Measurements from ENCODE around the gene ETAA1. TPM values are rescaled to one million over a fixed set of nuclear protein-coding genes. Genes with fewer than 3 reads are reported as not detected.

Gene ETAA1
- total and polyA plus RNA-seq, 2 of the 4 experiments (the other 2 are of a cell fraction), result 6.9 to 8.1 TPM

- H3K79me1 ChIP-seq (ENCODE audit: low read depth in 1 of 2, low read length in 2 of 2), result no peaks in the 10 kb centered on the region
- H2AFZ ChIP-seq (replicated peaks; ENCODE audit: low read length, poor library complexity), result no peak overlapping the region
- no peak overlapping the region for H4K8ac ChIP-seq (ENCODE audit: low read depth in 2 of 2, low read length in 2 of 2)
- TF ChIP-seq RAD21 (IDR thresholded peaks at IDR 0.05; ENCODE audit: low read length) (no peak), ELK1 (IDR thresholded peaks at IDR 0.05; ENCODE audit: borderline replicate concordance, low read depth, low read length) (no peak), RFX5 (IDR thresholded peaks at IDR 0.05; ENCODE audit: low read depth, low read length) (no peak), POLR2A (IDR thresholded peaks at IDR 0.05; ENCODE audit: low read depth, low read length) (no peak), FOS (IDR thresholded peaks at IDR 0.05; ENCODE audit: low read depth, low read length) (peak; percentile 36; the same call in 1 of the 2 replicates), NFE2L2 (IDR thresholded peaks at IDR 0.05; ENCODE audit: low read depth, low read length) (peak; percentile 10; the same call in 1 of the 2 replicates), MXI1 (IDR thresholded peaks at IDR 0.05; ENCODE audit: borderline replicate concordance, low read depth, low read length) (no peak), CTCF (conservative IDR thresholded peaks at IDR 0.05; ENCODE audit: low read depth, low read length) (no peak), SMC3 (IDR thresholded peaks at IDR 0.05; ENCODE audit: low read depth, low read length) (no peak), CHD1 (IDR thresholded peaks at IDR 0.05; ENCODE audit: low read depth, low read length) (no peak), MAZ (IDR thresholded peaks at IDR 0.05; ENCODE audit: borderline replicate concordance, low read depth, low read length) (no peak), RCOR1 (IDR thresholded peaks at IDR 0.05; ENCODE audit: insufficient replicate concordance, low read length) (no peak), BHLHE40 (IDR thresholded peaks at IDR 0.05; ENCODE audit: low read depth, low read length) (no peak), MAFK (IDR thresholded peaks at IDR 0.05; ENCODE audit: low read depth, low read length) (no peak), CEBPB (IDR thresholded peaks at IDR 0.05; ENCODE audit: low read depth, low read length) (no peak)
- H2BK15ac ChIP-seq (ENCODE audit: low read depth, low read length), result no peak overlapping the region
- H3K27me3 ChIP-seq (ENCODE audit: control insufficient read depth, insufficient read depth, low read length), result no peaks in the 10 kb centered on the region
- peaks cover 5% of the 10 kb centered on the region; the same call in 1 of the 2 replicates for H3K4me1 ChIP-seq (ENCODE audit: control insufficient read depth, insufficient read depth, low read length)
- no peak overlapping the region for H2AK5ac ChIP-seq (ENCODE audit: low read depth, low read length)
- no peak overlapping the region for H3K4me3 ChIP-seq (ENCODE audit: insufficient read depth, low read depth, low read length)
- H3K18ac ChIP-seq (ENCODE audit: low read depth, low read length), result no peak overlapping the region
- ChIA-PET POLR2A (ENCODE audit: unreplicated experiment) (interaction anchor here (0.5 to 0.7 kb wide), 2 partner anchors 862 to 1002 kb away, joined by 3 read pairs; no protein-coding TSS in a partner anchor), CTCF (no interaction called here)
- dilution Hi-C loops (cut with HindIII; ENCODE audit: low sequenced_read_pairs, unreplicated experiment) (no loop called here), in situ Hi-C loops (cut with MboI; ENCODE audit: low sequenced_read_pairs) (no loop called here), intact Hi-C loops (cut with micrococcal nuclease) (no loop called here)
- no peak overlapping the region for H3K14ac ChIP-seq (replicated peaks; ENCODE audit: low read depth, low read length)
- no peak overlapping the region for H3K56ac ChIP-seq (ENCODE audit: extremely low read depth, insufficient read depth, low read length)
- H3K9me1 ChIP-seq (ENCODE audit: insufficient read depth, low read length), result no peaks in the 10 kb centered on the region
- no peak overlapping the region for H2BK120ac ChIP-seq (ENCODE audit: low read depth, low read length)
- no CpG with 5 or more reads among the region's 2 CpGs for WGBS, 2 experiments (ENCODE audit: extremely low coverage in 2 of 2, insufficient read length in 1 of 2)
- no peak overlapping the region for H4K91ac ChIP-seq (ENCODE audit: insufficient read depth, low read depth, low read length)
- H3K4me2 ChIP-seq (ENCODE audit: low read depth, low read length), result peak overlapping the region; percentile 36; the same call in 1 of the 2 replicates
- H2BK5ac ChIP-seq (ENCODE audit: low read depth, low read length, poor library complexity, severe bottlenecking), result no peak overlapping the region
- no peak overlapping the region for H3K23ac ChIP-seq (ENCODE audit: low read depth, low read length)
- no peaks in the 10 kb centered on the region for H4K20me1 ChIP-seq (ENCODE audit: insufficient read depth, low read length)
- DNase-seq, result peak; percentile 63
- H2AK9ac ChIP-seq (replicated peaks; ENCODE audit: low read depth, low read length, poor library complexity), result no peak overlapping the region
- BruUV-seq (replicated peaks), result no TSS peak
- H4K5ac ChIP-seq (ENCODE audit: low read depth, low read length), result no peak overlapping the region
- H3K27ac ChIP-seq (ENCODE audit: insufficient read depth, low read length), result no peak overlapping the region
- ATAC-seq (ENCODE audit: low read depth), result peak; percentile 92
- H3K9ac ChIP-seq (ENCODE audit: low read depth, low read length), result no peak overlapping the region
- no peaks in the 10 kb centered on the region for H3K36me3 ChIP-seq (ENCODE audit: control insufficient read depth, insufficient read depth, low read length)
- H3K9me3 ChIP-seq (ENCODE audit: control insufficient read depth, insufficient read depth, low read length), result peaks cover 4% of the 10 kb centered on the region
- no peak overlapping the region for H2BK20ac ChIP-seq (ENCODE audit: low read depth, low read length)
- no peak overlapping the region for H3K4ac ChIP-seq (ENCODE audit: low read depth, low read length)
Observed at GRCh38 chr2:67446491-67446911, 49.4 kb downstream of the ETAA1 start.

All from IMR-90 (cell line).